NOMO-1 treated with DMSO at 0.1 percent for 48 hours (cell line): Measurements from ENCODE around the gene BCAS1.

Experiments
- DNase-seq: peaks from one replicate; lab custom pipeline; 2025; ENCODE audit not compliant: unreplicated experiment; lab: John Stamatoyannopoulos, UW

BCAS1 gene

DNA sequence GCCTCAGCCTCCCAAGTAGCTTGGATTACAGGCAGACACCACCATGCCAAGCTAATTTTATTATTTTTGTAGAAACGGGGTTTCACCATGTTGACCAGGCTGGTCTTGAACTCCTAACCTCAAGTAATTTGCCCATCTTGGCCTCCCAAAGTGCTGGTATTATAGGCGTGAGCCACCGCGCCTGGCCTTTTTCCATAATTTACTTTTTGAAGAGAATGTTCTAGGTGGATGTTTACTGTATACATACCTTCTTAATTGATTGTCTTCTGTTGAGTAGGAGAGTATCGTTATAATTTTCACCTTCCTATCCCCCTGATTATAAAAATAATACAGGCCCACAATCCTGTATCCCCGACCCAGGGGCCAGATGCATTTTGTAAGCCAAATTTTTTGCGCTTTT, 174.4 kb downstream of the BCAS1 start:
- DNase-seq: no peak

GRCh38 chr20:53895385-53895755, 175.0 kb downstream of the BCAS1 start:
- DNase-seq: no peak

DNA sequence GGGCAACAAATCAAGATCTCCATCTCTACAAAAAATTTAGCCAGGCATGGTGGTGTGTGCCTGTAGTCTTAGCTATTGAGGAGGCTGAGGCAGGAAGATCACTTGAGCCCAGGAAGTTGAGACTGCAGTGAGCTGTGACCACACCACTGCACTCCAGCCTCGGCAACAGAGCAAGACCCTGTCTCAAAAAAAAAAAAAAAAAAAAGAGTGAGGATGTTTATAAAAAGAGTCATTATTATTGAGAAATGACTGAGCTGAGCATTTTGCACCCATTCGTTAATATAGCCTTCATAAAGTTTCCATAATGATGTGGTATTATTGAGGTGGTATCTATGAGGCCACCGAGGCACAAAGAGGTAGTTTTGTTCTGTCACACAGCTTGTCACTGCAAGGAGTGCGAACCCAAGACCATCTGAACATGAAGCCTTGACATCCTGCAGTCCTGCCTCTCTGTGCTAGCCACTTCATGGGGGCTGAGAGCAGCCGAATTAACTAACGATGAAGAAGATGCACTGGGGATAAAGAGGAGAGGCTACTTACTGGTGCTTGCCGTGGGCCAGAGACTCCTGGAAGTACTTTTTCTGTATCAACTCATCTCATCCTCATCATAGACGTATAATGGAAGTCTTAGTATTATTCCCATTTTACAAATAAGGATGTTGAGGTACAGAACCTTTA, 175.5 kb downstream of the BCAS1 start:
- no peak for DNase-seq
